ENCODE measurements around the gene PTBP1. TPM values are rescaled to one million over a fixed set of nuclear protein-coding genes. Genes with fewer than 3 reads are reported as not detected.

Gene PTBP1
- total and polyA plus RNA-seq, 2 donors (not counting 3 experiments of a cell fraction or from before 2014, with no cell fraction given), result 382 to 623 TPM

DNA sequence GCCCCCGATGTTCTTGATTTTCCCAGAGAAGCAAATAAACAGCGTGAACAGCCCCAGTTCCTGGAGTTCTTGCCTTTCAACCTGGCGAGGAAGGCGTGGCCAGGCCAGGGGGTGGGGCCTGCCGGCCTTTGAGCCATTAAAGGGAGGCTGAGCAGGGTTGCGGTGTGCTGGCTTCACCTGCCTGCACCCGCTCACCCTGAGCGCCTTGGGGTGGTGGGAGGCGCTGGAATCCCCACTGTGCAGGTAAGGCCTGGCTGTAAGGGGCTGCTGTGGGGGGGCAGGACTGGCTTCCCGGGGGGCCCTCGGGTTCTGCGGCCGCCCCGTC is 49.0 kb upstream of the PTBP1 start:
- no peak overlapping the region for H3K9ac ChIP-seq (replicated peaks; ENCODE audit: extremely low read depth, insufficient read depth, low read length)
- no peaks in the 10 kb centered on the region for H3K4me1 ChIP-seq (ENCODE audit: control insufficient read depth, extremely low read depth, insufficient read depth, low read length)
- intact Hi-C loops (cut with micrococcal nuclease), result no loop called here
- no peaks in the 10 kb centered on the region for H4K20me1 ChIP-seq (replicated peaks; ENCODE audit: control insufficient read depth, extremely low read depth, insufficient read depth, low read length)
- H3K4me2 ChIP-seq (ENCODE audit: insufficient read depth, low read length), result no peak overlapping the region
- dilution Hi-C loops (cut with MboI; ENCODE audit: extremely low pct_ligation_motif_present, low sequenced_read_pairs), result no loop called here
- H3K4me3 ChIP-seq (replicated peaks in 1 of 3; ENCODE audit: insufficient read depth in 1 of 3, low read depth in 1 of 3, low read length in 3 of 3), result no peak overlapping the region
- H3K79me2 ChIP-seq (ENCODE audit: control insufficient read depth, insufficient read depth, low read length), result no peaks in the 10 kb centered on the region
- H3K27me3 ChIP-seq (ENCODE audit: control insufficient read depth in 2 of 2, insufficient read depth in 2 of 2, low read length in 2 of 2), result no peaks in the 10 kb centered on the region
- no peak for DNase-seq (ENCODE audit: low read depth, low spot score)
- H3K27ac ChIP-seq (ENCODE audit: insufficient read depth, low read depth, low read length), result no peak overlapping the region
- H2AFZ ChIP-seq (ENCODE audit: low read depth, low read length), result no peak overlapping the region
- ChIA-PET CTCF (no interaction called here), POLR2A (no interaction called here)
- no TSS peak for BruUV-seq (replicated peaks)
- no peak for FAIRE-seq
- no peak for TF ChIP-seq GATA2 (IDR thresholded peaks at IDR 0.05; ENCODE audit: insufficient read depth, insufficient read length, low read depth, low read length)
- no peak for TF ChIP-seq JUN (IDR thresholded peaks at IDR 0.05; ENCODE audit: borderline replicate concordance, insufficient read depth, insufficient read length, low read depth)
- no peak for TF ChIP-seq EZH2 (IDR thresholded peaks at IDR 0.05; ENCODE audit: borderline replicate concordance, low read depth, low read length, severe bottlenecking)
- no peak for TF ChIP-seq POLR2A (IDR thresholded peaks at IDR 0.05; ENCODE audit: low read depth, low read length)
- TF ChIP-seq, protein P1, sequence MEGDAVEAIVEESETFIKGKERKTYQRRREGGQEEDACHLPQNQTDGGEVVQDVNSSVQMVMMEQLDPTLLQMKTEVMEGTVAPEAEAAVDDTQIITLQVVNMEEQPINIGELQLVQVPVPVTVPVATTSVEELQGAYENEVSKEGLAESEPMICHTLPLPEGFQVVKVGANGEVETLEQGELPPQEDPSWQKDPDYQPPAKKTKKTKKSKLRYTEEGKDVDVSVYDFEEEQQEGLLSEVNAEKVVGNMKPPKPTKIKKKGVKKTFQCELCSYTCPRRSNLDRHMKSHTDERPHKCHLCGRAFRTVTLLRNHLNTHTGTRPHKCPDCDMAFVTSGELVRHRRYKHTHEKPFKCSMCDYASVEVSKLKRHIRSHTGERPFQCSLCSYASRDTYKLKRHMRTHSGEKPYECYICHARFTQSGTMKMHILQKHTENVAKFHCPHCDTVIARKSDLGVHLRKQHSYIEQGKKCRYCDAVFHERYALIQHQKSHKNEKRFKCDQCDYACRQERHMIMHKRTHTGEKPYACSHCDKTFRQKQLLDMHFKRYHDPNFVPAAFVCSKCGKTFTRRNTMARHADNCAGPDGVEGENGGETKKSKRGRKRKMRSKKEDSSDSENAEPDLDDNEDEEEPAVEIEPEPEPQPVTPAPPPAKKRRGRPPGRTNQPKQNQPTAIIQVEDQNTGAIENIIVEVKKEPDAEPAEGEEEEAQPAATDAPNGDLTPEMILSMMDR (IDR thresholded peaks at IDR 0.05; ENCODE audit: extremely low read depth in 1 of 2, insufficient read depth in 1 of 2, low read depth in 1 of 2, low read length in 2 of 2), result no peak
- no peak for TF ChIP-seq MAX (IDR thresholded peaks at IDR 0.05; ENCODE audit: insufficient read depth, insufficient read length)
- TF ChIP-seq MYC (IDR thresholded peaks at IDR 0.05; ENCODE audit: low read depth, low read length), result no peak
- no peak for TF ChIP-seq POLR2AphosphoS5 (IDR thresholded peaks at IDR 0.05; ENCODE audit: insufficient read depth, low read depth, low read length)
- no peaks in the 10 kb centered on the region for H3K9me3 ChIP-seq (replicated peaks; ENCODE audit: control insufficient read depth, insufficient read depth, low read length)
- H3K36me3 ChIP-seq (ENCODE audit: control insufficient read depth in 2 of 2, extremely low read depth in 1 of 2, insufficient read depth in 2 of 2, low read length in 2 of 2), result no peaks in the 10 kb centered on the region
- H3K9me1 ChIP-seq (replicated peaks; ENCODE audit: control insufficient read depth, extremely low read depth, insufficient read depth, low read length), result no peaks in the 10 kb centered on the region

All from endothelial cell of umbilical vein (primary cell).